Nucleus accumbens (tissue), 56 donors: ENCODE data around the gene NTRK3.
"Not testable (repeated sequence)": the region's sequence is repeated elsewhere in the genome, so short reads cannot be mapped to it uniquely, and the experiment has no call there.

ENCODE experiments used
- DNase-seq, 56 donors: peaks; one replicate each; lab custom pipeline; 2025; lab: John Stamatoyannopoulos, UW

Gene NTRK3

DNA sequence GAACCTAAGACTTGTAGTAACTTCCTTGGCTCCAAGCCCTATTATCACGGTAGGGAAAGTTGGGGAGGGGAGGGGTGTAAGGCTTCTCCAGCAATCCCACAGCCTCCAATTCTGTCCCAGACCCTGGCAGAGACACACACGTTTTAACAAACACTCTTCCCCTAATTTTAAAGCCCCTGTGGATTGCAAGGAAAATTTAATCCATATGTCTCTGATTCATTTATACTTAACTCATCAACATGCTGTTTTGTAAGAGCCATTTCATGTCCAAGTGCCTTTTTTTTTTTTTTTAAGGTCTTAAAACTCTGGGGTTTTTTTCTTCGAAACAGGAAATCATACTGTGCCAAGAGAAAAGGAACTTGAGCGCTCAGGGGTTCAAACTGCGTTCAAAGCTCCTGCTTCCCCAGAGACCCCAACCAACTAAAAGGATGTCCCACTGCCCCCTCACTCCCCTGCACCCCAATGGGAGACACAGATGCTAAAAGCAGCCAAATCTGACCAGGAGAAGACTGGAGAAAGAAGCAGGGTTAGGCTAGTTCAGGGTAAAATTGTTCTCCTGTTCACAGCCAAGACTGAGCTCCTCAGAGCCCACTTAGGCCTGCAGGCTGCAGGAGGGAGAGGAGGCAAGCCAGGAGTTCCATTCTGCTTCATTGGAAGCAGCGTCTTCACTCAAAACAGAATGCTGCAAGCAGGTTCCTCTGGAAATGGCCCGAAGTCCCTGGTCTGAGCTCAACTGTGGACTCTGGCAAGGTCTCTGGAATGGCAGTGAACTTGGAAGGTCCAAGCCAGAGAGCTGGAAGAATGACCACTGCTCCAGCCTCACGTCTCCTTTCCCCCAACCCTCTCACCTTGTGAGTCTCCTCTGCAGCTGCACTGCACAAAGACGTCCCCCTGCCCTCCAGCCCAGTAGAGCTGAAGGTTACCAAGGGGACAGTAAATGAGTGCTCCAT is 172.5 kb downstream of the NTRK3 start:
- DNase-seq, result peak in 2 of 56 donors; percentile 11 to 15

DNA sequence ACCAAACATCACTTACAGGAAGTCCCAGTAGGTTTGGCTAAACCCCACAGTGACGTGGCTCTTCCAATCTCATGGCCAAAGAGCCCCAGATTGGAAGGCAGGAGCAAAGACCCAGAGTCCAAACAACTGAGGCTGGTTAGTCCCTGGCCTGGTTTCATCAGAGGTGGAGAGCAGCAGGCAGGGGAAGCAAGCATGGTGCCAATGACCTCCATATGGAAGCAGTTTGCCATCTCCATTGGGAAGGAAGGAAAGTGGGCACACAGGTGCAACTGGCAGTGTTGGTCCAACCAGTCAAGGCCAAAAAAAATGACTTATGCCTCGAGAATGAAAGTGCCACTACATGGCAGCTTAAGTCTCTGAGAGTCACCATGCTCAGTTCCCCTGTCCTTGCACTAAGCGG is 175.9 kb downstream of the NTRK3 start:
- DNase-seq, result no peak

DNA sequence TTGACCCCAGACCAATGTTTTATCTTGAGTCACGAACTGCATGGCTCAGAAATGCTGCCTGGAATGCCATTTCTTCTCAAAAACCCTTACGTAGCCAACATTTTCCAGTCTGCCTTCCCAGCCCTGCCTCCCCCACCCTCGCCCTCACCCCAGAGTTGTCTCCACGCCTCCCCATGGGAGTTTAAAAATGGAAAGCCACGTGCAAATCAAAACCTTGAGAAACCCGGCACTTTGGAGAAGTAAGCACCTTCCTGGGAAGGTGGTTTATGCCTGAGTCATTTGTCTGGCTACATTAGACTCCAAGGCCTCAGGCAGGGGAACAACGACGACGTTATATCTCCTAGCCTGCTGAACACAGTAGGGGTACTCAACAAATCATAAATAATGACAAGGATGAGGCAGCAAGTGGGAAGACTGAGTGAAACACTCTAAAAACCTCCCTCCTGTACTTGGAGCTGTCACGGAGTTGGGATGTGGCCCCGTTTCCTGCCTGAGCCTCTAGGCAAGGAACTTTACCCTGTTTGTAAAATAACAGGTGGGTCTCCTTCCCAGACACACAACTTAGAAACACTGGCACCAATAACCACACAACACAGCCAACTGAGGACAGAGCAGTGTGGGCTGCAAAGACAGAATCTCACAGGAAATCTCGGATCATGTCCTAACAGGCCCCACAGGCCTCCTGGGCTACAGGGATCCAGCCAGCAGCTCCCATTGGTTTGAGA is 179.1 kb downstream of the NTRK3 start:
- peak in 10 of 56 donors; percentile 8 to 44 (median 30) for DNase-seq

DNA sequence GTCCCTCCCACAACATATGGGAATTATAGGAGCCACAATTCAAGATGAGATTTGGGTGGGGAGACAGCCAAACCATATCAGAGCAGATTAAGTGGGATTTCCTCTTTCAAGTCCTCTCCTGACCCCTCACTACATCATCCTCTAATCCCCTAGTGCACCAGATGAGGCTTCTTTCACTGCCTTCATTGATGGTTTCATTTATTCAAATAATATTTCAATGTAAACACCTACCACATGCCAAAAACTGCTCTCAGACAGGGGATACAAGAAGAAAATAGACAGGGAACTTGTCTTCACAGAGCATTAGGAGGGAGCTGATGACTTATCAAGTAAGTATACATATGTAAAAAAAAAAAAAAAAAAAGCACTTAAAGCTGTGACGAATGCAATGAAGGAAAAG is 180.2 kb downstream of the NTRK3 start:
- no peak for DNase-seq

DNA sequence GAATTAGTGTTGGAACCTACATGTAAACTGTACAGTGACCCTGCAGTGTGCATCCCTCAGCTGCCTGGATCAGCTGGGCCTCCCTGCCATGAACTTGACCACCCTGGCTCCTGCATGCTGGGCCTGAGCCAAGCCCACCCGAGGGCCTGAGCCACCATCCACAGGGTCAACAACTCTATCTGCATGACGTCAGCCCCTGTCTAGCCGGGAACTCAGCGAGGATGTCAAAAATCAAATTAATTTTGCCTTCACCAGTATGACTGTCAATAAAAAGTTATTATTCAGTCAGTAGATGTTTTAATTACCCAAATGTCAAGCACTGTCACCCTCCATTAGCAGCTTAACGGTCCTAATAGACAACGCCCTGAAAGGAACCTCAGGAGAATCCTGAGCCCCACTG is 181.4 kb downstream of the NTRK3 start:
- no peak for DNase-seq

DNA sequence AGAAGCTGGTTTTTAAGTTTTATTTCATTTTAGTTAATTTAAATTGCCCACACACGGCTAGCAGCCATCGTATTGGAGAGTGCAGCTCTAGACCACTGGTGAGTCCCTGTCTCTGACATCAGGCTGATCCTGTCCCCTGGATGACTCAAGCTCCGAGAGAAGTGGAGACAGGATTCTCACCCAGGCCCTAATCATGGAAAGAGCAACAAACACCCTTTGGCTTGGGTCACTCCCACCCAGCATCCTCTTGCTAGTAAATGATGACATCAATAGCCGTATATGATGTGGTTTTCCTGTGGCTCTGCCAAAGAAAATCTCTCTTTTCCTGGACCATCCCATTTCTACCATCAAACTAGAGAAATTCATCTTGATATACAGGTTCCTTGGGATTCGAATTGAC is 182.2 kb downstream of the NTRK3 start:
- DNase-seq, result no peak

DNA sequence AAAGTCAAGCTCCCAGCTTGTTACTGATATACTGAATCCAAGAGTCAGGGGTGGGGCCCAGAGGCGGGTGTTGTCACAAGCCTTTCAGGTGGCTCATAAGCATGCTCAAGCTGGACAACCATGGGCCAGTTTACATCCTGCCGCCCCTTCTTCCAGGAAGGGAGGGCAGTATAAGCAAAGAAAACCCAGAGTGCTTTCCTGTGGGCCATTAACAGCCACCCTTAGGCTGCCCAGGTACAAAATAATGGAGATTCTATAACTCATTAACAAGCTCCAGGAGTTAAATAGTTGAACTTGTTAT is 183.2 kb downstream of the NTRK3 start:
- no peak for DNase-seq

DNA sequence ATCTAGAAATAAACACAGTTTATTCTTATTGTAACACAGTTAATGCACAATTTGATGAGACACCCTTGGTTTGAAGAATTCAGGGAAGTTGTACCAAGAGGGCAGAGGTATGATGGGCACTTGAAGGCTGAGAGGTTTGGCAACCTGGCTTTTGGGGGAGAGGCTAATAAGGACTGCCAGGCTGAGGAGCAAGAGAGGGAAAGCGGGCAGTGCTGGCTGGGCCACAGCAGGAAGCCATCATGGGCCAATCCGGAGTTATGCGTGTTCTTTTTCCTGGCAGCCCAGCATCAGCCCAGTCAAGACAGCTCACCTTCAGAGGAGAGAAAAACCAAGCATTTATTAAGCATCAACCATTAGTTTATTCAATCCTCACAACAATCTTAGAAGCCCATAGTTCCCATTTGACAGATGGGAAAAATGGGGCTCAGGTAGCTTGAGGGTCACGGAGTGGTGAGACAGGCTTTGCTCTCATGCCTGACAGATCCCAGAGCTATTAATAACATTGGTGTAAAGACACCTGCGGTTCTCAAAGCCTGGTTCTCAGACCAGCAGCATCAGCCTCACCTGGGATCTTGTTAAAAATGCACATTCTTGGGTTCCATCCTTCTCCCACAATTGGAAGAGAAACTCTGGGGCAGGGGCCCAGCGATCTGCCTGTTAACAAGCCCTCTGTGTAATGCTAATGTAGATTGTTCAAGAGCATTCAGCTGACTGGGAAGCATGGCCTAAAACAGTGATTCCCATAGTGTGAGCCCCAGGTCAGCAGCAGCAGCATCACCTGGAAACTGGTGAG is 183.7 kb downstream of the NTRK3 start:
- DNase-seq, result no peak

DNA sequence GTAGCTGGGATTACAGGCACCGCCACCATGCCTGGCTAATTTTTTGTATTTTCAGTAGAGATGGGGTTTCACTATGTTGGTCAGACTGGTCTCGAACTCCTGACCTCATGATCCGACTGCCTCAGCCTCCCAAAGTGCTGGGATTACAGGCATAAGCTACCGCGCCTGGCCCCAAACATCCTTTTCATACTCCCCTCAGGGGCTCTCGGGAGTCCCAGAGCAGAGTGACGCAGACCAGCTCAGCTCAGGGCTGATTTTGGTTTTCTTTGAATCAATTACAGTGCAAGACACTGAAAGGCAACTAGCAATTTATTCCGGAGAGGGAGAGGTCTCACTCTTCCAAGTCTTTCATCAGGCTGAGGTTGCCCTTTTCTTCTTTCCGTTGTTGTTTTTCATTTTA is 184.4 kb downstream of the NTRK3 start:
- DNase-seq, result not testable (repeated sequence)

DNA sequence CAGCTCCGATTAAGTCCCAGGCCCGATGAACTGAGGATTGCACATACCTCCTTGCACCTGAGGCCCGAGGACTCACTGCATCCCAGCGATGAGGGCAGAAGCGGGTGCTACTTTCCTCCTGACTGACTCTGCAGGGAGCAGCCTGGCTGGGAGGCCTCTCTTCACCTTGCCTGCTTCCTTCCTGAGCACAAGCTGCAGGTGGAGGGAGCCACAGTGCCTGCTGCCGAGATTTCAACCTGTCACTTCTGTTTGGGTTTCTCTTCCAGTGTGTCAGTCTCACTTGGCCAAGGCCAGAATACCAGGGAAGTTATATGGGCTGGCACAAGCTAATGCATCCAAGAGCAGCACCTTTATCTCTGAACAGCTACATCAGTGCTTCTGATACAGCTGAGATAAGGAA is 185.4 kb downstream of the NTRK3 start:
- no peak for DNase-seq

DNA sequence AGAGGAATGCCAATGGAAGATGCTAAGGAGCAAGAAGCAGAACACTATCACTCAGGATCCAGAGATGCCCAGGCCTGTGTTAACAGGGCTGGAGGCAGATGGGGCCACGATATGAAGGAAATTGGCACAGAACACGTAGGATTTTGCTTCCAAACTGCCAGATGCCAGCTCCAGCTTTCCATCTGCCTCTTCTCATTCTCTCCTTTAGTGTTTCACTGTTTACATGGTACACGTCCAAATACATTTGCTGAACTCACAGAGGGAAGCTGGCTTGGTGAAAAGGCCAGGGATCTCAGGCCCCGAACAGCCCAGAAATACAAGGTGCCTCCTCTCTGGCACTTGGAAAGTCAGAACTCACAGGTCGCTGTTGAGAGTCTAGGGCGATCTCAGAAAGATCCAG is 187.0 kb downstream of the NTRK3 start:
- DNase-seq, result no peak

DNA sequence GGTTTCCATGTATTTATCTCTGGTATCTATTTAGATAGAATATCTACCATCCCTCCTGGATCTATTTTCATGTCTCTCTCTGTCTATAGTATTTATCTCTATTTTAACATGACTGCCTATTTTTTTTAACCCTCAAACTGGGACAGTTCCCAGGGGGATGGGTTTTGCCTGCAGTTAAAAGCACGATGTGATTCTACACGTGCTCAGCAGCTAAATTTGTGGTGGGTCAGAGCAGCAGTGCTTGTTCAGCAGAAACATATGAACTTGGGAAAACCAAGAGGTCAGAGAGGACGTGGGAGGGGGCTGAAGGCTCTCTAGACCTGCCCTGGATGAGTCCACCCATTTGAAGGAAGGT is 189.2 kb downstream of the NTRK3 start:
- no peak for DNase-seq

DNA sequence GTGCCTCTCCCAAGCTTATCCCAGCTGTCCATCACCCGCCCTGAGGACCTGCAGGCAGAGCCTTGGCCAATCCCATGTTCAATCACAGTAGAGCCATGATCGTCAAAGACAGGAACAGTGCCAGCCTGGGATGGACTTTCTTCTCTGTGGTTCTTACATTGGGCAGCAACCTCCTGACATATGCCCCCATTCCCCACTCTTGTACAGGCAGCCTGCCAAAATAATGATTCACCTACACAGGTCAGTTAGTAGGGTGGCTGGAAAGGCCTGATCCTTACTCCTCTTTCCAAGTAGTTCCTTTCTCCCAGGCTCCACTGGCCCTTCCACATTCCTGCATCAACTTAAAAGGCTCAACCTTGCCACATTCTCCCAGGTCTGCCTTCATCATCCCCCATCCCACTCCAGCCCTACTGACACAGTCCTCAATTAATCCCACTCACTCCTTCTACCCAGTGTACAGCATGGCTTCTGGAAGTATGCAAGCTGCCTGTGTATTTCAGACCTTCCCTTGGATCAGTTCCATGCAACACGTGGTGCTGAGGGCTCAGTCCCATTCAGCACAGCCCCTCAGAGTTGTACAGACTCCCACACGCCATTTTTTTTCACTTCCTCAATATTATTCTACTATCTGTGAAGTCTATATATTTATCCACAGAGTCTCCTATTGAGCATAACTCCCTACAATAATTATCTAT is 189.8 kb downstream of the NTRK3 start:
- no peak for DNase-seq

DNA sequence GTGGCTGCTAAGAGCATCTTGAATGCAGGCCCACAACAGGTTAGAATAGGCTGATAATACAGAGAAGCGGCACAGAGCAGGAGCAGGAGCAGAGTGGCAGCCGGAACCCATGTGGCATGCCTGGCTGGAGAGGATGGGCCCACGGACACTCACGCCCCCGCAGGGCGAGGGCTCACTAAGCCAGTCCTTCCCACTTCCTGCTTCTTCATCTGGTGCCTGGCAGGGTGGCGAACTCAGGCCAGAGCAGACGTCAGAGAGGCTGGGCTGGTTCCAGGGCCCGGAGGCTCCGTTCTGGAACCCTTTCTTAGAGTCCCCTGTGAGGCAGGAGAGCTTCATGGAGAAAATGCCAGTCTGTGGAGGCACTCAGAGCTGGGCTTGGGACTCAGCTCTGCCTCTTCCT is 195.1 kb downstream of the NTRK3 start:
- peak in 18 of 56 donors; percentile 9 to 64 (median 25) for DNase-seq

DNA sequence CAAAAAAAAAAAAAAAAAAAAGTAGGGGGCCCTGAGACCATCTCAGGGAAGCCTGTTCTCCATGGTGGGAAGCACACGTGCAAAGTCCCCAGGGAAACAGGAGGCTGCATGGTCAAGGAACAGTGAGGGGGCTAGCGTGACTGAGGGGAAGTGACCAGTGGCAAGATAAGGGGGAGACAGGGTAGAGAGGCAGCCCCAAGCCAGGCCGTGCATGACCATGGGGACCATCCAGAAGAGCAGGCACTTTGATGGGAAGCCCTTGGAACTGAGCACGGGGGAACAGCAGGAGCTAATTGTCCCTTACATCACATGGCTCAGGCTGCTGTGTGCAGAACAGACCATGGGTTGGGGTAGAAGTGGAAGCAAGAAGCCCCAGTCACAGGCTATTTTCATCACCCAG is 196.2 kb downstream of the NTRK3 start:
- DNase-seq, result no peak

DNA sequence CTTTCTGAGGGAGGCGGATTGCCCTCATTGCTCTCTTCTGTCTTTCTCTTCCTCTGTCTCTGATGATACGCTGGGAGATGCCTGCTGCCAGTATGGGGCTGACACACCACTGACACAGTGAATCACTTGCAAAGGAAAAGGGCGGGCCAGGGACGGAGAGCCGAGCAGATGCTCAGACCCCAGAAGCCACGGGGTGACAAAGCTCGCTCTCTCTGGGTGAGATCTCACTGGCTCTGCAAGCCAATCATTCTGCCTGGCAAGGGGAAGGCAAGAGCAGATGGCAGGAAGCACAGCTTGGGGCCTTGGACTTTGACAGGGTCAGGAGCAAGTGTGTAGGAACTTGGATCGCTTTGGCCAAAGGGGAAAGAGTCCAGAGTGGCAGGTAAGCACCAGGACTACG is 198.7 kb downstream of the NTRK3 start:
- peak in 1 of 56 donors; percentile 22 for DNase-seq

DNA sequence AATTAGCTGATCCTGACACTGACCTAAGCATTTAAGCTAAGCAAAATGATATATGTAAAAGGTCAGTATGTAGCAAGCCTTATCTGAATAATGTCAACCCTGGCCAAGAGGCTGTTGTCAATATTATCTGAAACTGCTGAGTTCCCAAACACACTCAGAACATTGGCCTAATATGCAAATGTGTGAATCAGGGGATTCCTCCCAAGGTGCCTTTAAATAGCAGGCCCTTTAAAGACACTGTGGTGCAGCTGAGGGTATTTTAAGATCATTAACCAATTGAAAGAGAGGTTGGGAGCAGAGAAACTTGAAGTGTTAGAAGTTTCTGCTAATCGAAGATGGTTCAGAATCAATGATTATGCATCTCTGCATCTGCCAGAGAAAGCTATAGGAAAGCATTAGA is 207.0 kb downstream of the NTRK3 start:
- no peak for DNase-seq

DNA sequence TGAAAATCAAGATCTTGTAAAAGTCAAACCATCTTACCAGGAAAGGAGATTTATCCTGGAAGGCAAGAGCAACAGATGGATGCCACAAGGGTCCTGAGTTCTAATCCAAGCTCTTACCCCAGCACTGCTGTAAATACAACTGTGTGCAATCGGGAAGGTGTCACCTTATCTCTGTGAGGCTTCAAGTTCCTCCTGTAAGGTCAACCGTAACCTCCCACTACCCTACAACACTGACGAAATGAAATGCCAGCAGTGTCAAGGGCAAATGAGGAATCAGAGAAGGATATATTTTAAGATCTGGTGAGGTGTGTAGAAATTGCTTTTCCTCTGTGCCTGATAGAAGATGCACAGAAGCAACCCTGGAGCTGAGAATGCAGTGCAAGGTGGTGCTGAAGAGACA is 207.8 kb downstream of the NTRK3 start:
- no peak for DNase-seq

DNA sequence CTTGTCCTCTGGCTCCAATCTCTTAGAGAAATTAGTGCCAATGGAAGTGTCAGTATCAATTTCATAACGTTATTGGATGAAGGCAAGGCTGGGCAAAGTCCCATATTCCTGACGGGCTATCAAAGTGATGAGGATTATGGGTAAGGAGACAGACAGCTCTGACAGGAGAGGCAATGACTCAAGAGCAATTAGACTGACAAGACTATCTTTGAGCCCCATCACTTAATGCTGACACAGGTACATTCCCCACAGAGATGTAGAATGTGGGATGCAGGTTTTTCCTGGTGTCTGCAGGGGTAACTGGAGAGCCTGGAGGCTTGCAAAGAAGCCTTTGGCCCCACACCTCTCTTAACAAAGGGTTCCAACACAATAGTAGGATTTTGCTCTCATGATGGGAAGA is 208.3 kb downstream of the NTRK3 start:
- no peak for DNase-seq

DNA sequence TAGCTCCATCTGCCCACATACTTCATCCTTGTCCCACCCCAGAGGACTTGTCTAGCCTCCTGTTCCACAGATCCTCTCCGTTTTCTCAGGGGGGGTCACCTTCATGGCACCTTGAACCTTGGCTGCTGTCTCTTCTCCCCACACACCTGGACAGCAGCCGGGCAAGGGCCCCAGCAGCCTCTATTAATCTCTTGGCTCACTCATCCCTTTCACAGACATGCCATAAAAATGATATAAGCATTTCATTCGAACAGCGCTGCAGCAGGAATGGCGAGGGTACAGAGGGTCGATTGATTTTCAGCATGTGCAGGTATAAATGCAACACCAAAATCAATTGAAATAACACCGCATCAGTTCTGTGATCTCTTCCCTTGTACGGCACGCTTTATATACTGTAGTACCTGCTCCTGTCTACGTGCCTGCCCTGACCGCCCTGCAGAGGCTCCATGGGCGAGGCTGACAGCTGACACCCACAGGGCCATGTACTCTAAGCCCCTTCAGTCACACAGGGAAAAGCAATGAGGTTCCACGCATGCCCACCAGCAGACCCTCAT is 209.9 kb downstream of the NTRK3 start:
- no peak for DNase-seq
